Ammon's horn (tissue), 1 donor: ENCODE measurements around the gene GNPAT.

Experiments
- DNase-seq: peaks from one replicate; pipeline ENCODE4 v3.0.0-alpha.2; 2016; ENCODE audit warnings: low spot score

The GNPAT gene

DNA sequence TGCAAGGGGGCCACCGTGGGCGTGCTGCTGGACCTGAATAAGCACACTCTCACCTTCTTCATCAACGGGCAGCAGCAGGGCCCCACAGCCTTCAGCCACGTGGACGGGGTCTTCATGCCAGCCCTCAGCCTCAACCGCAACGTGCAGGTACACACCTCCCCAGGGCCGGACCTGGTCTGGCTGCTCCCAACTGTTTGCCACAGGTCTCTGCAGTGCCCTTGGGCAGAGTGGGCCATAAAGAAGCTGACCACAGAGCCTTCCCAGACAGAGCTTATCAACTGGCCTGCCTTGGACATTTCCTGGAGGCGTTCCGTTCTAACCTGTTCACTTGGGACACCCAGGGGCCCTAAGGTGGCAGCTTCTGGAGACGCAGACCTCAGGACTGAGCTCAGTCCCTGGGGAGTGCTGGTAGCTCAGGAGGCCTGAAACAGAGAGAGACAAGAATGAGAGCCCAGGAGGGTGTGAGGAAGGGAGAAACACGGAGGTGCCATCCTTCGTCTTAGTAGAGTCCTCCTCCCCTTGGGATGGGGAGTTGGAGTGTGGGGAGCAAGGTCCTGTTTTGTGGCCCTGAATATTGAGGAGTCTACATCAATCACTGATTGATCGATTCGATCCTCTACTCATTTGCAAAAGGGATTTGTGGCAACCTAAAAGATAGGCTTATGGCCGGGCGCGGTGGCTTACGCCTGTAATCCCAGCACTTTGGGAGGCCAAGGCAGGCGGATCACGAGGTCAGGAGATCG lies 27.0 kb upstream of the GNPAT start:
- DNase-seq: no peak

DNA sequence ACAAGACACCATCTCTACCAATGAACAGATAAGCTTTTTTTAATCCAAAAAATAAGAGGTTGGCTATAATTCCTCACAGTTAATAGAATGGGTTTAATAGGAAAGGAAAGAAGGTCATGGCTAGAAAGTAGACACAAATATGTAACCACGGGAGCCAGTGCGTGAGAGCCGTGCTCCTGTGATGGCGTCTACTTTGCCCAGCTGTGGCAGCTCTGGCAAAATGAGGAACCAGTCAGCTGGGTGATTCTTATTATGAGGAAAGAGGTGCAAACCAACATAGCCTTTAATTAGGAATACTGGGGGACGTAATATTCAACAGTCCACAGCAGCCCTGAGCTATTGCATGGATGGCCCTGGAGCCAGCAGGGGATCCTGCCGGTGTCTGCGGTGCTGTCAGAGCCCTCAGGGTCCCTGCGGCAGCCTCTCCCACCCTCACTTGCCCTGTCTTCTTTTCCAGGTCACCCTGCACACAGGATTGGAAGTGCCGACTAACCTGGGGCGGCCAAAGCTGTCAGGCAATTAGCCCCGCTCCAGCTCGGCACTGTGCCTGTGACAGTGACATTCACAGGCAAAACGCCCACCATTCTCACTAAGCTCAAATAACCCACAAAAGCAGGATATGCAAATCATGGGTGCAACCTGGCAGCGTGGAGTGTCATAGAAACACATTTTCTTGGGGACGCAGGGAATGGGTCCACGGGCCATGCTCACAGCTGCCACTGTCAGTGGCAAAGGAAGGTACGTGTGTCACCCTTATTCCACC lies 25.9 kb upstream of the GNPAT start:
- DNase-seq: no peak

DNA sequence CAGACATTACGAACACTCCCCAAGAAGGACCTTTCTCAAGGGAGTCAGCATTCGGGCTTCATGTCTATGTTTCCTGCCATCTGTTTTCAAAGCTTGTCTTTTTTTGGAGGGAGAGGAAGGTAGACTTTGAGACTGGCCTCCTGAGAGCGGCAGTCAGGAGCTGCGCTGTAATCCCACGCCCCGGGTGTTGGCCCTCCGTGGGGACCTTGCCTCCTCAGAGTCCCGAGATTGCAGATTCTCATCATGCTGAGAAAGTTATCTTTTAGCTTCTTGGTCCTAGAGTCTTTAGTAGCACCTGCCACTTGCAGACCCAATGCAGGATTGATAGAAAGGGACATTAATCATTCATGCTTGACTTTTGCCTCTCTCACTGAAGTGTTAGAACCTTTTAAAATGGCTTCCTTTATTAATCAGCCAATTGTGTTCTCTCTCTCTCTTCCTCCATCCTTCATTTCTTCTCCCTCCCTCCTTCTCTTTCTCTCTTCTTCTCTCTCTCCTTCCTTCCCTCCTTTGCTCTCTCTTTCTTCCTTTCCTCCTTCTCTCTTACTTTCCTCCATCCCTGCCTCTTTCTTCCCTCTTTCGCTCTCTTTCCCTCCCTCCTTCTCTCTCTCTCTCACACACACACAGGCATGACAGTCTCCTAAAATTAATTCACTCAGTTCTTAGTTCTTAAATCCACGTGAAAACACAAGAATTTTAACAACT lies 25.2 kb upstream of the GNPAT start:
- DNase-seq: no peak

DNA sequence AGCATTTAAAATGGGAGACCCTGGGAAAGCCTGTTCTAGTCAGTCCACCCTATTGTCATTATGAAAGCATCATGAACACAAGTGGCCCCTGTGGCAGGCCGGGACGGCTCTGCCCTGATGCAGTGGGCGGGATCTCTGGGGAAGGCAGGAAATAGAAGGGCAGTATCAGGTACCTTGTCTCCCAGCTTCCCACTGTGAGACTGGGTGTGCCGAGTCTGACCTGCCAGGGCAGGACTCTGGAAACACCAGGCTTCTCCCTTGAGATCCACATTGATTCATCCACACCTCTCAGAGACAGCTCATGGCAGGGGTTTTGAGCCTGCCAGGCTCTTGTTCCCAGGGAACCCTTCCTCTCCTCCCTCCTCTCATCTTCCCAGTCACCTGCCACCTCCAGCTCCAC lies 24.5 kb upstream of the GNPAT start:
- DNase-seq: no peak

DNA sequence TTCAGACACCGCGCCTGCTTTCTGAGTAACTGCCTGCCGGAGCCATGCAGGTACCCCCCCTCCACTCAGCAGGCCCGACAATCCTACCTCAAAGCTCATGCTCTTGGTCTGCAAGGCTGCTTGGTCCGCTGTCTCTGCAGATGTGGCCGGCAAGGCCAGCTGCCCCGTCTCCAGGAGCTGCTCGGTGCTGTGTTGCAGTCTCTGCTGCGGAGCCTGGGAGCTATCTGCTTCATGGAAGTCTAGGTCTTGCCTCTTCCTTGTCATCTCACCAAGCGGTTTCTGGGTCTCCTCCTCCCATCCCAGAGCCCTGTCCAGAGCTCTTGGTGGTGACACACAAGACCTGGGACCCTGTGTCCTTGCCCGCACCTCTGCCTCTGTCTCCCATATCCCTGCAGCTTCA lies 24.0 kb upstream of the GNPAT start:
- DNase-seq: no peak

DNA sequence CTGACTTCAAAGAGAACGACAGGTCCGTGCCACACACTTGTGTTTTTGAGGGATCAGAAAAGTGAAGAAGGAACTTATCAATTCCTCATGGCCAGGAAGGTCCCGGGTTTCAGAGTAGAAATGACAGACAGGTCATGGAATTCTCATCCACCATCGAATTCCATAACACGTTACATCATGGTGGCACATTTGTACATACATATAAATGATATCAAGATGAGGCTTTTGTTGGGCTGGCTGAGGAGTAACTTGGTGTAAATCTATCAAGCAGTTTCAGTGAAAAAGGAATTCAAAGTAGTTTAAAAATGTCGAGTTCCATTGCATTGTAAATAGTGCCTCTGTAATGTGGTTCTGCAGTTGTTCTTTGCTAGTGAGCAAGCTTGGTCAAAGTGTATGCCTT lies 22.9 kb upstream of the GNPAT start:
- no peak for DNase-seq

DNA sequence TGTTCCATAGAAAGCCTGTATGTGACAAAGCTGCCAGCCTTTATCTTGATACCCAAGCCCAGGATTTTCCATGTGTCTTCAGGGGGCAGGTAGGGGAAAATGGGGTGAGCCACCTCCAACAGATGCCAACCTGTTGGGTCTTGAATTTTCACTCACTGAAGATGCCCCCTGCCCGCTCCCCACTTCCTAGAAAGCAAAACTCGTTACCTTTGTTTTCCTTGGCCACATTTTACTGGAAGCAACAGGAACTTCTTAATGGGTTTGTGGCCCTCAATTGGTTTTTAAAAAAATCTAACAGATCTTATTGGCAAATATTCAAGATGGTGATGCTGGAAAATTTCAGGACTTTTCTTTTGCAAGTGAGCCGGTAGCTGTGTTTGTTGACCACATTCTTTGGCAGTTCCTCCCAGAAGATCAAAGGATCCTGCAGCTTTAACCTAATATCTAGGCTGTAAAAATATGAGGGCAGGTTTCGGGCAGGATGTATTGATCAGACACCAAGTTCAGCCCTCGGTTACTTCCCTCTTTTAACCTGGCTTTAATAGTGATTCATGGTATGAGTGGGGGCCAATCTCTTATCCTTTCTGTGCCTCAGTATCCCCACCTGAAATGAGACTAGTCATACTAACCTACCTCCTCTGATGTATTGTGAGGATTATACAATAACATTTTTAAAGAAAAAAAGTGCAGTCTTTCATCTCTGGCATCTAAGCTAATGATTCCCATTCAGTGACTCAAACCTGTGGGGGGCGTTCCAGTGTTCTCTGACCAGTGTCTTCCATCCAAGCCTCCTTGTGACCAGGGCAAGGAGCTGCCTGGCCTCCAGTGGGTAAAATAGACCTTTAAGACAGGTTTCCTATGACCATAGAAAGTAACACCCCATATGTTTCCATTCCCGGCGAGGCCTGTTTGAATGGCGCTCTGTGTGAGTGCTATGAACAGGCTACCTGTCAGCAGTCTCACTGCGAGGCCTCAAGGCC lies 21.3 kb upstream of the GNPAT start:
- no peak for DNase-seq

DNA sequence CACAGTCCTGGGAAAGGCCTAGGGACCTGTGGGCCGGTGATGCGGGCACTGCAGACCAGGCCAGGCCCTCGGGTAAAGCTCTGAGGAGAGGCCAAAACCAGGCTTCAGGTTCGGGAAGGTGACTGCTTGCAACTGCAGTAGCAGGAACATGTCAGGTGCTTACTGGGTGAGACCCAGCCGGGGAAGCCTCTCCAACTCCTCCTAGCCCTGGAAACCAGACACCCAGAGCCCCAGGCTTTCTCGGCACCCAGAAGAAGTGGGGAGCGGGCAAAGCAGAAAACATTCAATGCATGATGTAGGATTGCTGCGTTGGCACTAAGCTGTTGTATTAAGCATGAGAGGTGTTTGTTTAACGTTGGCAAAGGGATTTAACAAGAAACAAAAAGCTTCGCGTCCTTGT lies 20.2 kb upstream of the GNPAT start:
- DNase-seq: no peak

DNA sequence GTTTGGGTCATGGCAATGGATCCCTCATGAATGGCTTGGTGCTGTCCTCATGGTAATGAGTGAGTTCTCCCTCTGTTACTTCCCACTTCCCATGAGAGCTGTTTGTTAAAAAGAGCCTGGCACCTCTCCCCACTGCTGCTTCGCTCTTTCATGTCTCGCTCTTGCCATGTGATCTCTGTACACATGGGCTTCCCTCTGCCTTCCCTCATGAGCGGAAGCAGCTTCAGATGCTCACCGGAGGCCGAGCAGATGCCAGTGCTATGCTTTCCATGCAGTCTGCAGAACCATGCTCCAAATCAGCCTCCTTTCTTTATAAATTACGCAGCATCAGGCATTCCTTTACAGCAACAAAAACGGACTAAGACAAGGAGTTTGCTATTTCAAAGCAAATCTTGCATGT lies 14.9 kb upstream of the GNPAT start:
- DNase-seq: peak; percentile 74

DNA sequence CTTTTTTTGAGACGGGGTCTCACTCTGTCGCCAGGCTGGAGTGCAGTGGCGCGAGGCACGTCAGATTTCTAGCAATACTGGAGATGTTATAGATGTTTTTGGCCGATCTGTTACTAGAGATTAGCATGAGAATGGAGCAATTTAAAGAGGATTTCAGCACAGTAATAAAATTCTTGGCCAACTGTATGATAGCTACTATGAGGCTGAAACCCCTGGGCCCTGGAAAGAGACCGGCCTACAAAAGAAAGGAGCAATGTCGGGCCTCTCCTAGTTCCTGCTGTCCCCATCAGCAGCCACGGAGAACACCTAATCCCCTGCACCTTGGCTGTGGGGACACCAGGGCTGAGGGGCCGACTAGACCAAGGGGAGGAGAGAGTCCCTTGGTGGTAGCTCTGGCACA lies 9.5 kb upstream of the GNPAT start:
- no peak for DNase-seq

DNA sequence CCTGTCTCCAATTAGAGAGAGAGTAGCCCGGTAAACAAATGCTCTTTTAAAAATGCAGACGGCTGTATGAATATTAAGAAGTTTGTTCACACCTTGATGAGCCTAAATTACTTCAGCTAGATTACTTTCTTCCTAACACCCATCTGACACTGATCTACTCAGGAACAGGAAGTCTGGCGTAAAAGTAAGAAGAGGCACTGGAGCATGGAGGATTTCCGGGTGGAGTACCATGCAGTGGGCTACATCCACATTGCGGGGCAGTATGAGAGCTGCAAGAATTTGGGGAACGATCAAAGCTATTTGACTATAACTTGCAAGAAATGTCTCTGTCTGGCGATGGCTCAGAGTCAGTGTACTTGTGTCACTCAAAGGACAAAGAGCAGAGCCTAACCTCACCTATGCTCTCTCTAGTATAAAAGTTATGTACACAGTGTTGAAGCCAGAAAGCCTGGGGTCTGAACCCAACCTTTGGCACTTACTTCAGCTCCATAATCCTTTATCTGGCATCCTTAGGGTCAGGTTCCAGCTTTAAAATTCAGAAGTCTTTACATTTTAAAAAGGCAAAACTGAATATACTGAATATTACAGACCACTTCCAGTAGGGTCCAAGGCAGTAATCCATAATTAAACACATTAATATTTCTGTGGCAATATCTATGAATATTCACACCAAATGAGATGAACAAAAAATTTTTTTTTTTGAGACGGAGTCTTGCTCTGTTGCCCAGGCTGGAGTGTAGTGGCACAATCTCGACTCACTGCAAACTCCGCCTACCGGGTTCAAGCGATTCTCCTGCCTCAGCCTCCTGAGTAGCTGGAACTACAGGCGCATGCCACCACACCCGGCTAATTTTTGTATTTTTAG lies 7.9 kb upstream of the GNPAT start:
- no peak for DNase-seq

DNA sequence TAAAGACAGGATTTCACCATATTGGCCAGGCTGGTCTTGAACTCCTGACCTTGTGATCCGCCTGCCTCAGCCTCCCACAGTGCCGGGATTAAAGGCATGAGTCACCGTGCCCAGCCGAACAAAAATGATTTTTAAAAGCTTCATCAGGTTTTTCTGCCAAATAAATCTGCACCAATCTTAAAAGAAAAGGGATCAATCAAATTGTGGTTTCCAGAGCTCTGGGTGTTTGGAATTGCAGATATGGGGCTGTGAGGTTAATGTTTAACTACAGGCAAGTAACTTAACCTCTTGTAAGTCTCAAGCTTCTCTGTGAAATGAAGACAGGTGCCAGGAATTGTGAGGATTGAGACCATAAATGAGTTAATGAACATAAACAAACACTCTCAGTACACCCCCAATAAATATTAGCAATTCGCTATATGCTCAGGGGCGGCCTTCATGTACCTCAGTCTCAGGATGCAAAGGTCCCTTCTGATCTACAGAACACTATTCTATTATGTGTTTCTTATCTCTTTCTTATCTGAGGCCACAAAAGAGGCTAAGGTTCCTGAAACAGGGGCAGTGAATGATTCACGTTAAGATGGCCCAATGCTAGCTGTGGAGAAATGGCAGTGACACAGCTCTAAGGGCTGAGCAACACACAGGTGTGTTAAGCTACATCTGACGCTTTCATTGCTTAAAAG lies 7.1 kb upstream of the GNPAT start:
- DNase-seq: no peak

DNA sequence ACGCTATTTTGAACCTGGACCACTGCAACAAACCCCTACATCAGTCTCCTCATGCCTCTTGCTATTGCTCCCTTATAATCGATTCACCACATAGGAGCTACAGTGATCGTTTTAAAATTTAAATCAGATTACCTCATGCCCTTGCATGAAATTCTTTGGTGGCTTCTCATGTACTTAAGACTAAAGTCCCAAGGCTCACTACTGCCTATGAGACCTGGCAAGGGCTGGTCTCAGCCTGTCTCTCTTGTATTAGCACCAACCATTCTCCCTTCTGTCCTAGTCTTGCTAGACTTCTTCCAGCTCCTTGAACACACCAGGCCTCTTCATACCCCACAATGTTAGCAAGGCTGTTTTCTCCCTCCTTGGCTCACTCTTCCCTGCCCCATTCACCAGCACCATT lies 6.5 kb upstream of the GNPAT start:
- no peak for DNase-seq

DNA sequence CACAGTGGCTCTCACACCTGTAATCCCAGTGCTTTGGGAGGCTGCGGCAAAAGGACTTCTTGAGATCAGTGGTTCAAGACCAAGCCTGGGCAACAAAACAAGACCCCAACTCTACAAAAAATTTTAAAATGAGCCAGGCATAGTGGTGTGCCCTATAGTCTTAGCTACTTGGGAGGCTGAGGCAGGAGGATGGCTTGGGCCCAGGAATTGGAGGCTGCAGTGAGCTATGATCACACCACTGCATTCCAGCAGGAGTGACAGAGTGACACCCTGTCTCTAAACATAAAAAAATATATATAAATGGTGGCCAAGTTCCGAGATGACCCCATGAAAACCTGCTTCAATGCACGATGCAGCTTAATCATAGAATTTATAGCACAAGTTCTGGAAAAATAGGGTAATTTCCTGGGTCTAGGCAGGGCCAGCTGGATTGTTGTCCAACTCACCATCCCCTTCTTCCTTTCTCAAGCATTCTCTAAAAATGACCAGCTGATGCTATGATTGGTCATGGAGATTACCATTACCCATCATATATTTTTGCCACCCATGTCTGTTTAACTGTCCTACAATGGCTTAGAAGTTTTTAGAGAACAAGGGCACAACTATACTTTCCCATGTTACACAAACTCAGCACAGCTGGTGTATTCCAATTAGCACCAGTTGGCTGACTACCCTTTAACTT lies 5.3 kb upstream of the GNPAT start:
- DNase-seq: no peak

DNA sequence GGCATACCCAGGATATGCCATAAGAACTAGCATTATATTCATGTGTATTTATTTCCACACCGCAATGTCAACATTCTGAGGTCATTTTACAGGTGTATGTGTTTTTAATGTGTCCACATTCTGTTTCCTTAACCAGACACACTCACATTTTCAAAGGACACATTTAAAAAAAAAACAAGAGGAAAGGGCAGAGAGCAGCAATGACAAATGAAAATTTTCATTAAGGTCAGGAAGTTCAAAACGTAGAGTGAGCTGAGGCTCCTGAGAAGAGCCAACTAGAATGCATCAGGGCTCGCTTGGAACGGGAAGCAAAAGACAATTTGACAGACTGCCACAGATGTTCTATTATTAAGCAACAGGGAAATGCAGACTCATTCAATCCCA lies 4.8 kb upstream of the GNPAT start:
- DNase-seq: no peak

DNA sequence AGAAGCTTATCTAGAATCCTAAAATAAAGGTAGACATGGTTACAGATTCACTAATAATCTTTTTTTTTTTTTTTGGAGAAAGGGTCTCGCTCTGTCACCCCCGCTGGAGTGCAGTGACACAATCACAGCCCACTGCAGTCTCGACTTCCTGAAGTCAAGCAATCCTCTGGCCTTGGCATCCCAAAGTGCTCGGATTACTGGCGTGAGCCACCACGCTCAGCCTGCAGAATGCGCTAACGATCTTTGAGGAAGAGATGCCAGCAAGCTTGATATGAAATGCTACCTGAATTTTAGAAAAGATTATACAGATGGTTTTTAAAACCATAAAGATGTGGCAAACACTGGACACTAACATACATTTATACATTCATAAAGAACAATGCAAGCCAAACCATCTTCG lies 4.1 kb upstream of the GNPAT start:
- DNase-seq: no peak

DNA sequence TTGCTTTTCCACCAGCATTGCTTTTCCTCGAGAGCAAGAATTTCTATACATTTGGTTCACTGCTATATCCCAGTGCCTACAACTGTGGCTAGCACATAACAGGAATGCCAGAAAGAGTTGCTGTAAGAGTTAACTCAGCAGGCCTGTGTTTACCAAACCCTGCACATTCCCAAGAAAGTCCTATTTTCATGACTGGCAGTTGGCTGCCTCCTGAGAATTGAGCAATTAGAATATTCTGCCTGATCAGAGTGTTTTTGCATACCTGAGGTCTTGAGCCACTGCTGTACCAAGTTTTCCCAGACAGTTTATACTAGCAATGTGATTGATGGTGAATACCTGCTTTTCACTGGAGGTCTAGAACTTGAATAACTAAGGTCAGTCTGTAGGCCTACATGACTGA lies 2.7 kb upstream of the GNPAT start:
- no peak for DNase-seq

DNA sequence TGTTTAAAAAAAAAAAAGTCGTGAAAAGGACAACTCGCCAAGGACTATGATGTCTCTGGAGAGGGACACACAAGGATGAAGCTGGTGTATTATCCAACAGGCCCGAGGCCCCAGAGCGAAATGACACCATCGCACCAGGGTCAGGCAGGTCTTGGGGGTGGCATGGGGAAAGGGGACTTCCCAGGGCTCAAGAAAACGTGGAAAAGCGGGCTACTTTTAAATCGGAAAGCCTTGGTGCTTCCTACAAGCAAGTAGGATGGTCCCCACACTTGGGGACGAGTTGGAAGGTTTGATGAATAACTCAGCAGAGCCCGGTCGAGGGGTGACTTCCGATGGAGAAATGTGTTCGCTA lies 505 bp upstream of the GNPAT start:
- no peak for DNase-seq

DNA sequence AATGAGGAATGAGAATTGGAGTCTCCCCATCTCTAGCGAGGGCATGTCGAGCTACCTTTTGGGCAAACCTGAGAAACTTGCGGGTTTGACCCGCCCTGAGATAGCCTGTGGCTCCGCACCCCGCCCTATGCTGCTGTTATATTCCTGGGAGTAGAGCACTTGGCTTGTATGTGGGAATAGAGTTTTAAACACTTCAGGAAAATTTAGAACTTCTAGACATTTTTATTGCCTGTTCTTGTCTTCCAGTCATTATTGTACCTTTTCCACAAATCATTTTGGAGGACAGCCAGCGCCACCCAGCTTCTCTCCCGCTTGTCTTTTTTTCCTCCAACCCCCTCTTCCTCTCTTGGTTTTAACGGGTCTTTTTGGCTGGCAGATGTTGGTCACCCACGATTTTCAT lies 738 bp downstream of the GNPAT start:
- peak; percentile 15 for DNase-seq
